ENCODE results near the gene TTLL13.
A peak's percentile ranks its signal among the peaks of the same experiment; 100 is the strongest.
"Not testable (repeated sequence)": the region's sequence is repeated elsewhere in the genome, so short reads cannot be mapped to it uniquely, and the experiment has no call there.

TTLL13 gene

GRCh38 chr15:90239371-90239770 is 10.0 kb upstream of the TTLL13 start:
- DNase-seq = no peak

- no peak for DNase-seq
Measured at GRCh38 chr15:90240856-90241255, 8.5 kb upstream of the TTLL13 start.

- no peak for DNase-seq
Measured at GRCh38 chr15:90241343-90242192, 7.8 kb upstream of the TTLL13 start.

GRCh38 chr15:90243943-90244639 is 5.3 kb upstream of the TTLL13 start:
- DNase-seq = no peak

GRCh38 chr15:90248789-90249202 is 560 bp upstream of the TTLL13 start:
- DNase-seq = no peak

- no peak for DNase-seq
Measured at GRCh38 chr15:90257776-90258175, 8.4 kb downstream of the TTLL13 start.

GRCh38 chr15:90259524-90259923 is 10.2 kb downstream of the TTLL13 start:
- DNase-seq = peak; percentile 78

- DNase-seq = not testable (repeated sequence)
Measured at GRCh38 chr15:90260731-90261130, 11.4 kb downstream of the TTLL13 start.

GRCh38 chr15:90261811-90262210 is 12.5 kb downstream of the TTLL13 start:
- DNase-seq = no peak

GRCh38 chr15:90262426-90262825 is 13.1 kb downstream of the TTLL13 start:
- DNase-seq = no peak

GRCh38 chr15:90264671-90265070 is 15.3 kb downstream of the TTLL13 start:
- peak; percentile 74 for DNase-seq

GRCh38 chr15:90265271-90266060 is 16.1 kb downstream of the TTLL13 start, which contains the start of gene NGRN:
TSS of gene NGRN (plus strand) at chr15:90265672. CDS start at chr15:90265713, 41 bp downstream.
- DNase-seq = peak; percentile 95

GRCh38 chr15:90266061-90266431 is 16.7 kb downstream of the TTLL13 start:
- DNase-seq = peak; percentile 67

- DNase-seq = peak; percentile 46
Measured at GRCh38 chr15:90266485-90266884, 17.1 kb downstream of the TTLL13 start.

- no peak for DNase-seq
Measured at GRCh38 chr15:90268415-90268814, 19.1 kb downstream of the TTLL13 start.

GRCh38 chr15:90270502-90271150 is 21.3 kb downstream of the TTLL13 start:
- DNase-seq = no peak

- DNase-seq = no peak
Measured at GRCh38 chr15:90271459-90272166, 22.3 kb downstream of the TTLL13 start.

GRCh38 chr15:90278467-90278866 is 29.1 kb downstream of the TTLL13 start:
- DNase-seq = not testable (repeated sequence)

- DNase-seq = not testable (repeated sequence)
Measured at GRCh38 chr15:90280743-90281142, 31.4 kb downstream of the TTLL13 start.

- not testable (repeated sequence) for DNase-seq
Measured at GRCh38 chr15:90281637-90282036, 32.3 kb downstream of the TTLL13 start.

GRCh38 chr15:90286678-90287077 is 37.3 kb downstream of the TTLL13 start:
- DNase-seq = peak; percentile 52

- no peak for DNase-seq
Measured at GRCh38 chr15:90287101-90287500, 37.7 kb downstream of the TTLL13 start.

All from activated CD4-positive, alpha-beta T cell treated with anti-CD3 and anti-CD28 coated beads, Interleukin-10, Interleukin-2, amounts not matched to agents 100 ng/mL and 50 ng/mL, durations not matched to agents 16 hours and 8 hours (primary cell).